K562 (cell line): ENCODE measurements around the gene MDN1. TPM values are rescaled to one million over a fixed set of nuclear protein-coding genes. Genes with fewer than 3 reads are reported as not detected.

Experiments
- ARNT ChIP-seq, 2 experiments: fragments of 450-650 bp; IDR thresholded peaks; 2 replicates each; pipeline ENCODE4 v1.6.1; 2016; ENCODE audit warnings: mild to moderate bottlenecking in 1 of 2
- HLTF ChIP-seq: fragments of 450-650 bp; IDR thresholded peaks from 2 replicates; pipeline ENCODE4 v1.6.1; 2016
- ZNF699 ChIP-seq: fragments of 250-450 bp; sonication (Bioruptor Pico); IDR thresholded peaks from 2 replicates; pipeline ENCODE4 v1.8.0; 2021; ENCODE audit warnings: mild to moderate bottlenecking, moderate library complexity; ENCODE audit not compliant: insufficient replicate concordance
- ZNF740 ChIP-seq, 3 experiments: fragments of 200-800 bp in 1 of 3; sonication (Bioruptor generic) in 1 of 3; sonication (generic) in 1 of 3; formaldehyde crosslinking in 1 of 3; IDR thresholded peaks; 2 replicates each; pipeline versions ENCODE4 v1.6.1 to v1.8.0; 2016 to 2022; ENCODE audit warnings: mild to moderate bottlenecking in 2 of 3, missing compliant biosample characterization in 2 of 3, missing genetic modification characterization in 2 of 3, missing genetic modification reagents in 1 of 3
- ZSCAN29 ChIP-seq: fragments of 450-650 bp; IDR thresholded peaks from 2 replicates; pipeline ENCODE4 v1.6.1; 2017
- polyA plus RNA-seq, 8 experiments: library from polyadenylated mRNA; depleted of rRNA in 4 of 8; stranded (reverse) in 5 of 8; unstranded in 3 of 8; fragments of >200 nt; fragmentation: Nextera tagmentation in 2 of 8; fragmentation: Illumina TruSeq in 1 of 8; extraction: Ambion mirVana in 2 of 8; extraction: Trizol in 1 of 8; gene quantifications; 2 replicates each; pipeline versions ENCODE4 v1.2.1 to v1.2.3, GENCODE V29; 2011 to 2014; ENCODE audit warnings: inconsistent platforms in 1 of 8, missing spikeins in 1 of 8
- total RNA-seq, 7 experiments: library from RNA; depleted of rRNA in 6 of 7; stranded (reverse); fragments of >200 nt in 6 of 7; fragmentation: Illumina TruSeq in 2 of 7; extraction: Trizol in 2 of 7; gene quantifications; 2 replicates each; pipeline versions ENCODE4 v1.2.1 to v1.2.3, GENCODE V29; 2011 to 2021; ENCODE audit warnings: low replicate concordance in 1 of 7
- TF ChIP-seq, protein P1 (sequence below), 3 experiments: IDR thresholded peaks in 2 of 3; conservative IDR thresholded peaks in 1 of 3; 2 replicates each; pipeline ENCODE4 v1.5.1; 2011 to 2012; ENCODE audit warnings: low read length in 3 of 3, mild to moderate bottlenecking in 3 of 3, control low read depth in 2 of 3, improper control_type of control experiment in 1 of 3, inconsistent platforms in 1 of 3, low read depth in 1 of 3, mixed read lengths in 1 of 3, moderate library complexity in 1 of 3; ENCODE audit not compliant: insufficient read depth in 2 of 3

MDN1 gene
- total and polyA plus RNA-seq, 9 of the 15 experiments (the other 6 are each of a cell fraction or from before 2014, with no cell fraction given), result 25.6 to 93.6 (median 43.0) TPM

DNA sequence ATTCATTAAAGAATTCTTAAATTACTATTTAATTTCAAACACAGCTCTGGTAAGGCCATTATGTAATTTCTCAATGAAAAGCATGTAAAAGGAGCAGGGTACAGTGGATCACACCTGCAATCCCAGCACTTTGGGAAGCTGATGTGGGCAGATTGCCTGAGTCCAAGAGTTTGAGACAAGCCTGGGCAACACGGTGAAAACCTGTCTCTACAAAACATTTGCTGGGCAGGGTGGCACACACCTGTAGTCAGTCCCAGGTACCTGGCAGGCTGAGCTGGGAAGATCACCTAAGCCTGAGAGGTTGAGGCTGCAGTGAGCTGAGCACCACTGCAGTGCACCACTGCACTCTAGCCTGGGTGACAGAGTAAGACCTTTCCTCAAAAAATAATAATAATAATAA, 37.4 kb downstream of the MDN1 start (continued):
- no peak for TF ChIP-seq ZSCAN29
- TF ChIP-seq ZNF740 (CRISPR knock-in tag; IDR thresholded peaks at IDR 0.05), result no peak
- TF ChIP-seq ZNF740 (tag; IDR thresholded peaks at IDR 0.05), result no peak
- no peak for TF ChIP-seq ZNF699 (CRISPR knock-in tag)
- TF ChIP-seq, protein P1, sequence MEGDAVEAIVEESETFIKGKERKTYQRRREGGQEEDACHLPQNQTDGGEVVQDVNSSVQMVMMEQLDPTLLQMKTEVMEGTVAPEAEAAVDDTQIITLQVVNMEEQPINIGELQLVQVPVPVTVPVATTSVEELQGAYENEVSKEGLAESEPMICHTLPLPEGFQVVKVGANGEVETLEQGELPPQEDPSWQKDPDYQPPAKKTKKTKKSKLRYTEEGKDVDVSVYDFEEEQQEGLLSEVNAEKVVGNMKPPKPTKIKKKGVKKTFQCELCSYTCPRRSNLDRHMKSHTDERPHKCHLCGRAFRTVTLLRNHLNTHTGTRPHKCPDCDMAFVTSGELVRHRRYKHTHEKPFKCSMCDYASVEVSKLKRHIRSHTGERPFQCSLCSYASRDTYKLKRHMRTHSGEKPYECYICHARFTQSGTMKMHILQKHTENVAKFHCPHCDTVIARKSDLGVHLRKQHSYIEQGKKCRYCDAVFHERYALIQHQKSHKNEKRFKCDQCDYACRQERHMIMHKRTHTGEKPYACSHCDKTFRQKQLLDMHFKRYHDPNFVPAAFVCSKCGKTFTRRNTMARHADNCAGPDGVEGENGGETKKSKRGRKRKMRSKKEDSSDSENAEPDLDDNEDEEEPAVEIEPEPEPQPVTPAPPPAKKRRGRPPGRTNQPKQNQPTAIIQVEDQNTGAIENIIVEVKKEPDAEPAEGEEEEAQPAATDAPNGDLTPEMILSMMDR (IDR thresholded peaks at IDR 0.05 in 2 of 3, conservative IDR thresholded peaks at IDR 0.05 in 1 of 3; ENCODE audit: insufficient read depth in 2 of 3, low read depth in 1 of 3, low read length in 3 of 3), result no peak
- no peak for TF ChIP-seq HLTF
- no peak for TF ChIP-seq ARNT (IDR thresholded peaks at IDR 0.05)
